Lower leg skin (tissue), 4 donors: ENCODE data around the gene IMPDH1. TPM values are rescaled to one million over a fixed set of nuclear protein-coding genes. Genes with fewer than 3 reads are reported as not detected.

ENCODE experiments used
- DNase-seq, 2 donors: peaks; one replicate each; pipeline ENCODE4 v3.0.0-alpha.2; 2019; ENCODE audit warnings: low spot score in 2 of 2
- H3K4me3 ChIP-seq: fragments of 200-600 bp; sonication (generic); 2 replicates; pipeline ENCODE4 v1.5.1; 2017; ENCODE audit warnings: mild to moderate bottlenecking, low read depth; ENCODE audit not compliant: poor library complexity, severe bottlenecking
- POLR2A ChIP-seq, 2 donors: fragments of 450-650 bp; IDR thresholded peaks; one replicate each; pipeline ENCODE4 v1.6.1; 2016 to 2017; ENCODE audit warnings: antibody characterized with exemption in 2 of 2, mild to moderate bottlenecking in 1 of 2, moderate library complexity in 1 of 2
- WGBS, 2 donors: methylation state at CpG; one replicate each; pipeline ENCODE4 v1.1.5; 2018; 5-methylcytosine and 5-hydroxymethylcytosine counted together
- intact Hi-C: fragments of 100-400 bp; cut with DNase I; formaldehyde crosslinking; loops from one replicate; pipeline ENCODE4 v1.15.0; 2023; ENCODE audit warnings: low total_unique reads
- total RNA-seq, 4 donors: library from RNA; depleted of rRNA; stranded (reverse); fragments of >200 nt; gene quantifications; one replicate each; pipeline ENCODE4 v1.1.0, GENCODE V29; 2016
- TF ChIP-seq, protein P1 (sequence below), 3 donors: fragments of 450-650 bp; IDR thresholded peaks; one replicate each; pipeline ENCODE4 v1.5.1; 2016; ENCODE audit warnings: antibody characterized with exemption in 3 of 3, mild to moderate bottlenecking in 3 of 3, moderate library complexity in 2 of 3

Gene IMPDH1
- total RNA-seq, 4 donors from 2014 or later = 45.6 to 71.7 (median 48.7) TPM

DNA sequence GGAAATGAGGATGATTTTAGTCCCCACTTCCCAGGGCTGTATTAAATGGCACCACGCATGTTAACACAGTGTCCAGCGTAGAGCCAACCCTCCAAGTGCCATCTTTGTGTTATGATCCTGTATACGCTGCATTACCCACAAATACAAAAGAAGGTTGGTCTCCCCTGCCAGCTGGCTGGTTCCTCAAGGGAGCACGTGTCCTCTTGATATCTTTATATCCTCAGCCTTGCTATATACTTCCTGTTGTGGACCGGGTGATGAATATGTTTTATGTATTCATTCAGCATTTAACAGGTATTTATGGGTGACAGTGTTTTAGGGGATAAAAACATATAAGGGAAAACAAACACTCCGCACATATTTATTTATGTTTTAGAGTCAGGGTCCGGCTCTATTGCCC, 25.1 kb downstream of the IMPDH1 start:
- no peak overlapping the region for H3K4me3 ChIP-seq
- TF ChIP-seq POLR2A (IDR thresholded peaks at IDR 0.05) = no peak
- TF ChIP-seq, protein P1, sequence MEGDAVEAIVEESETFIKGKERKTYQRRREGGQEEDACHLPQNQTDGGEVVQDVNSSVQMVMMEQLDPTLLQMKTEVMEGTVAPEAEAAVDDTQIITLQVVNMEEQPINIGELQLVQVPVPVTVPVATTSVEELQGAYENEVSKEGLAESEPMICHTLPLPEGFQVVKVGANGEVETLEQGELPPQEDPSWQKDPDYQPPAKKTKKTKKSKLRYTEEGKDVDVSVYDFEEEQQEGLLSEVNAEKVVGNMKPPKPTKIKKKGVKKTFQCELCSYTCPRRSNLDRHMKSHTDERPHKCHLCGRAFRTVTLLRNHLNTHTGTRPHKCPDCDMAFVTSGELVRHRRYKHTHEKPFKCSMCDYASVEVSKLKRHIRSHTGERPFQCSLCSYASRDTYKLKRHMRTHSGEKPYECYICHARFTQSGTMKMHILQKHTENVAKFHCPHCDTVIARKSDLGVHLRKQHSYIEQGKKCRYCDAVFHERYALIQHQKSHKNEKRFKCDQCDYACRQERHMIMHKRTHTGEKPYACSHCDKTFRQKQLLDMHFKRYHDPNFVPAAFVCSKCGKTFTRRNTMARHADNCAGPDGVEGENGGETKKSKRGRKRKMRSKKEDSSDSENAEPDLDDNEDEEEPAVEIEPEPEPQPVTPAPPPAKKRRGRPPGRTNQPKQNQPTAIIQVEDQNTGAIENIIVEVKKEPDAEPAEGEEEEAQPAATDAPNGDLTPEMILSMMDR (IDR thresholded peaks at IDR 0.05) = no peak
- intact Hi-C loops = loop anchor here (5.0 kb wide), 1 partner anchor 32 kb away; no protein-coding TSS in a partner anchor
- no peak for DNase-seq
- WGBS, 2 donors = 59 to 74% methylated on average over 7 of the region's 7 CpGs

DNA sequence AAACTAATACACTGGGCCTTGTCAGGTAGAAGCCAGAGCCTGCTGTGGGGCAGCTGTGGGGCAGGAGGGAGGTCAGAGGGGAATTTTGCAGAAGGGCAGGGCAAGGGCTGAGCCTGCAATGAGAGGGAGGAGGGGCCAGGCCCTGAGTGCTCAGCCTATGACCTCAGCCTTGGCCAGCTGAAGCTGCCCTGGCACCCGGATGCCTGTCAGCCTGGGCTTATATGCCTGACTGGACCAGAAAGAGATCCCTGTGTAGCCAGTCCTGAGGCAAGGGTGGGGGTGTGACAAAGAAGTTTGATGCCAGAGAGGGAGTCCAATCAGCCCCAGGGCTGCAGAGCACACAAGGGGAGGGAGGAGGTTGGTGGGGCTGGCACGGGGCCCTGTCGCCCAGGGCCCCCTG, 26.0 kb downstream of the IMPDH1 start:
- no peak for TF ChIP-seq POLR2A (IDR thresholded peaks at IDR 0.05)
- TF ChIP-seq, protein P1 (IDR thresholded peaks at IDR 0.05) = no peak
- intact Hi-C loops = no loop called here
- H3K4me3 ChIP-seq = no peak overlapping the region
- WGBS, 2 donors = 31 to 42% methylated on average over 3 of the region's 3 CpGs
- no peak for DNase-seq

- no peak for TF ChIP-seq POLR2A (IDR thresholded peaks at IDR 0.05)
- TF ChIP-seq, protein P1 (IDR thresholded peaks at IDR 0.05) = no peak
- DNase-seq = peak in 1 of 2 donors; percentile 91
- no peak overlapping the region for H3K4me3 ChIP-seq
- intact Hi-C loops = no loop called here
- WGBS, 2 donors = 33 to 38% methylated on average over 19 of the region's 19 CpGs
Measured at GRCh38 chr7:128381161-128381821, 28.5 kb downstream of the IMPDH1 start.

DNA sequence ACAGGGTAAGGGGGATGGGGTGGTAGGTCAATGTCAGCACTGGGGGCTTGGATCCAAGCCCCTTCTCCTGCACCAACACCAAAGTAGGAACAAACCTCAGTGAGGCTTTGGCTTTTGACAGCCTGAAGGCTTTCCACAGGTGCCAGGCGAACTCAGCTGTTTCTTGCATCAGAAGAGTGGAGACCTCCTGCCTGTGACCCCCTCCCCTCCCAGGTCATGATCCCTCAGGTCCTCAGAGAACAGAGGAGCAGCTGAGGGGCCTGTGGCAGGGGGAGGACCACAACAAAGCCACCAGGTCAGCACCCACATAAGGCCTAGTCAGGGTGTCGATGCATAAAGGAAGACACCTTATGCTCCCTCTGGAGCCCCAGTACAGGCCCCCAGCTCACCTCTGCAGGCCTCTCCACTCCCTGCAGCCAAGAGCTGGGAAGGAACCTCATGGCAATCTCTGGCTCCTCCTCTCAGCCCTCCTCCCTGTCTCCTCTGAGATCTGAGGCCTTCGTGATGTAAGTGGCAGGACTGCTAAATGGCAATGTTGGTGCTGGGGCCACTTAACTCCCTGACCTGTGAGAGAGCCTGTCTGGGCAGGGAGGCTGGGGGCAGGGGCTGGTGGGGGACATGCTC, 29.2 kb downstream of the IMPDH1 start:
- intact Hi-C loops = no loop called here
- TF ChIP-seq, protein P1 (IDR thresholded peaks at IDR 0.05) = no peak
- TF ChIP-seq POLR2A (IDR thresholded peaks at IDR 0.05) = no peak
- H3K4me3 ChIP-seq = no peak overlapping the region
- 44 to 78% methylated on average over 3 of the region's 3 CpGs for WGBS, 2 donors
- DNase-seq = no peak

GRCh38 chr7:128379900-128380479, 29.8 kb downstream of the IMPDH1 start:
- intact Hi-C loops = no loop called here
- no peak for TF ChIP-seq POLR2A (IDR thresholded peaks at IDR 0.05)
- TF ChIP-seq, protein P1 (IDR thresholded peaks at IDR 0.05) = no peak
- 82 to 83% methylated on average over 6 of the region's 6 CpGs for WGBS, 2 donors
- no peak overlapping the region for H3K4me3 ChIP-seq
- DNase-seq = no peak
